Measurements from ENCODE around the gene BICC1.

BICC1 gene

GRCh38 chr10:58512491-58513187 lies at the start of gene BICC1:
BICC1 (plus strand) TSS chr10:58512872; CDS start chr10:58513144, 272 bp downstream.
- no peak for DNase-seq (ENCODE audit: low read depth)

- no peak for DNase-seq (ENCODE audit: low read depth)
Measured at GRCh38 chr10:58464956-58465355, 47.7 kb upstream of the BICC1 start.

GRCh38 chr10:58465629-58466028 lies 47.0 kb upstream of the BICC1 start:
- DNase-seq (ENCODE audit: low read depth): no peak

- no peak for DNase-seq (ENCODE audit: low read depth)
Measured at GRCh38 chr10:58467931-58468635, 44.6 kb upstream of the BICC1 start.

- no peak for DNase-seq (ENCODE audit: low read depth)
Measured at GRCh38 chr10:58473976-58474375, 38.7 kb upstream of the BICC1 start.

- DNase-seq (ENCODE audit: low read depth): no peak
Measured at GRCh38 chr10:58475322-58476277, 37.1 kb upstream of the BICC1 start.

- DNase-seq (ENCODE audit: low read depth): no peak
Measured at GRCh38 chr10:58477122-58477521, 35.5 kb upstream of the BICC1 start.

- DNase-seq (ENCODE audit: low read depth): no peak
Measured at GRCh38 chr10:58477902-58478301, 34.8 kb upstream of the BICC1 start.

- no peak for DNase-seq (ENCODE audit: low read depth)
Measured at GRCh38 chr10:58479045-58479444, 33.6 kb upstream of the BICC1 start.

GRCh38 chr10:58480321-58480720 lies 32.4 kb upstream of the BICC1 start:
- DNase-seq (ENCODE audit: low read depth): no peak

- no peak for DNase-seq (ENCODE audit: low read depth)
Measured at GRCh38 chr10:58481569-58482109, 31.0 kb upstream of the BICC1 start.

- DNase-seq (ENCODE audit: low read depth): no peak
Measured at GRCh38 chr10:58486821-58487220, 25.9 kb upstream of the BICC1 start.

GRCh38 chr10:58488921-58489320 lies 23.8 kb upstream of the BICC1 start:
- no peak for DNase-seq (ENCODE audit: low read depth)

GRCh38 chr10:58502956-58503355 lies 9.7 kb upstream of the BICC1 start:
- DNase-seq (ENCODE audit: low read depth): no peak

- DNase-seq (ENCODE audit: low read depth): no peak
Measured at GRCh38 chr10:58508316-58508715, 4.4 kb upstream of the BICC1 start.

- DNase-seq (ENCODE audit: low read depth): no peak
Measured at GRCh38 chr10:58511765-58512490, 744 bp upstream of the BICC1 start.

GRCh38 chr10:58513188-58514110 lies 777 bp downstream of the BICC1 start:
- no peak for DNase-seq (ENCODE audit: low read depth)

GRCh38 chr10:58514111-58514770 lies 1.6 kb downstream of the BICC1 start:
- DNase-seq (ENCODE audit: low read depth): no peak

GRCh38 chr10:58515291-58515941 lies 2.7 kb downstream of the BICC1 start:
- DNase-seq (ENCODE audit: low read depth): no peak
